Camera-type eye (tissue), 1 donor: ENCODE results near the gene BNIPL. TPM values are rescaled to one million over a fixed set of nuclear protein-coding genes. Genes with fewer than 3 reads are reported as not detected.

ENCODE experiments used
- total RNA-seq: library from RNA; depleted of rRNA; stranded (reverse); fragments of >200 nt; gene quantifications from one replicate; pipeline ENCODE4 v1.2.3, GENCODE V29; 2014

Gene BNIPL, protein sequence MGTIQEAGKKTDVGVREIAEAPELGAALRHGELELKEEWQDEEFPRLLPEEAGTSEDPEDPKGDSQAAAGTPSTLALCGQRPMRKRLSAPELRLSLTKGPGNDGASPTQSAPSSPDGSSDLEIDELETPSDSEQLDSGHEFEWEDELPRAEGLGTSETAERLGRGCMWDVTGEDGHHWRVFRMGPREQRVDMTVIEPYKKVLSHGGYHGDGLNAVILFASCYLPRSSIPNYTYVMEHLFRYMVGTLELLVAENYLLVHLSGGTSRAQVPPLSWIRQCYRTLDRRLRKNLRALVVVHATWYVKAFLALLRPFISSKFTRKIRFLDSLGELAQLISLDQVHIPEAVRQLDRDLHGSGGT
- 9.5 TPM for total RNA-seq

DNA sequence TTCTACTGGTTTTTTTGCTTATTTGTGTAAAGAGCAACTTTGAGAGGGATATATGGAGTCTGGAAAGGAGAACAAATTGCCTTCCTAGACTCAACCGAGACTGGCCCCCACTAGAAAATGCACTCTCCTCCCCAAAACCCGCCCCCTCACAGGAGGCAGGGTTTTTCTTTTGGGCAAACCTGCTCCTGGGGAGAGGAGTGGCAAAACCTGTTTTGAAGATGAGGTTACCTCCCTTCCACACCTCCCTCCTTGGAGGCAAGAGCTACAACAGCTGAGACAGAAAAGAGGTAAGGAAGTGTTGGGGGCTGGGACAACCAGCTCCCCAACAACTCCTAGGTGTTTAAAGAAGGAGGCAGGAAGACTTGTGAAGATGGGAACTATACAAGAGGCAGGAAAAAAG lies at the start of gene BNIPL:
TSS of gene BNIPL (plus strand) at position 231 of the 400 bp plus-strand sequence. CDS start at position 371, 140 bp downstream.

GRCh38 chr1:151006327-151007052 lies 29.9 kb upstream of the BNIPL start, which contains the start of gene MINDY1:
MINDY1 (minus strand) TSS chr1:151006902; CDS start chr1:151002617, 4,285 bp downstream.

GRCh38 chr1:151008244-151009205 lies 27.9 kb upstream of the BNIPL start, which contains the start of gene PRUNE1:
PRUNE1 (plus strand) TSS chr1:151008449; CDS start chr1:151008633, 184 bp downstream.

DNA sequence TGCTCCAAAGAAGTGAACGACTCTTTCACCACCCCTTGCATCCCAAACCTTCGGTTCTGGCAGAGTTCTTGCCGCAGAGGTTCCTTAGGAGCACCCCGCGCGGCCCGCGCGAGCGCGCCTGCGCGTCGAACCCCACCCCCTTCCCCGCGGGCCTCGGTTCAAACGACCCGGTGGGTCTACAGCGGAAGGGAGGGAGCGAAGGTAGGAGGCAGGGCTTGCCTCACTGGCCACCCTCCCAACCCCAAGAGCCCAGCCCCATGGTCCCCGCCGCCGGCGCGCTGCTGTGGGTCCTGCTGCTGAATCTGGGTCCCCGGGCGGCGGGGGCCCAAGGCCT lies 11.2 kb downstream of the BNIPL start, which contains the start of gene C1orf56:
TSS of gene C1orf56 (plus strand) at position 161 of the 334 bp plus-strand sequence. CDS start at position 258, 97 bp downstream.

DNA sequence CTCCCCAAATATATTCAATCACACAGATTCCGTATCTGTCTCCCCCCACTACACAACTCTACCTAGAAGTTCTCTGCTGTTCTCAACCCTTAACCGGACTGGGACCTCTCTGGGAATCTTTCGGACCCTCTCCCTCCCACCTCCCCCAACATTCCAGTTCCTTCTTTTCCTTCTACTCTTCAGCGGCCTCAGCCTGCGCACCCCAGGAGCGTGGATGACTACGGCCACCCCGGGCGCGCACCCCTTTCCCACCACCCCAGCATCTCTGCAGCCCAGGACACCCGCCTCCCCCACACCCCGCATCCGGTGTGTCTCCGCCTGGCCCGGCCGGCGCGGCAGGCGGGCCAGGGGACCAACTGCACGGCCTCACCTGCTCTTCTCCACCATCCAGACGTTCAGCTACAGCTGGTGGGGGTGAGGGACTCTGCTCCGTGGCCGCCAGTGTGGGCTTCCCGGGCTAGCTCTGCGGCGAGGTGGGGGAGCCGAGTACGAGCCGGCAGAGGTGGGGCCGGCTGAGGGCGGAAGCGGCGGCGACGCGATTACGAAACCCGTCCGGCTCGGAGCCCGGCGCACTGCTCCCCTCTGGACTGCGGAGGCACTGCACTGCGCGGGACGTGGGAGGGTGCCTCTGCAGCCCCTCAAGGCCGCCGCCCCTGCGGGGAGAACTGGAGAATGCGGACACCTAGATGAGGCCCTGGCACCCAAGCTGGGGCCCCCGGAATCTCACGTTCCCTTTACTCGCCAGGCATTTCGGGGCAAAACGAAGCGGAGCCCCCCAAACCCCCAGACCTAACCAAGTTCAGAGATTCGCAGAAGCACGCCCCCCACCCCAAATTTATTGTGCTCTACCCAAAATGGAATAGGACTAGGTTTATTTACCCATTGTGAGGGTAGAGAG lies 23.0 kb downstream of the BNIPL start, which contains the start of gene CDC42SE1:
TSS of gene CDC42SE1 (minus strand) at position 514 of the 898 bp plus-strand sequence. CDS start 3,892 bp downstream, outside the sequence.

DNA sequence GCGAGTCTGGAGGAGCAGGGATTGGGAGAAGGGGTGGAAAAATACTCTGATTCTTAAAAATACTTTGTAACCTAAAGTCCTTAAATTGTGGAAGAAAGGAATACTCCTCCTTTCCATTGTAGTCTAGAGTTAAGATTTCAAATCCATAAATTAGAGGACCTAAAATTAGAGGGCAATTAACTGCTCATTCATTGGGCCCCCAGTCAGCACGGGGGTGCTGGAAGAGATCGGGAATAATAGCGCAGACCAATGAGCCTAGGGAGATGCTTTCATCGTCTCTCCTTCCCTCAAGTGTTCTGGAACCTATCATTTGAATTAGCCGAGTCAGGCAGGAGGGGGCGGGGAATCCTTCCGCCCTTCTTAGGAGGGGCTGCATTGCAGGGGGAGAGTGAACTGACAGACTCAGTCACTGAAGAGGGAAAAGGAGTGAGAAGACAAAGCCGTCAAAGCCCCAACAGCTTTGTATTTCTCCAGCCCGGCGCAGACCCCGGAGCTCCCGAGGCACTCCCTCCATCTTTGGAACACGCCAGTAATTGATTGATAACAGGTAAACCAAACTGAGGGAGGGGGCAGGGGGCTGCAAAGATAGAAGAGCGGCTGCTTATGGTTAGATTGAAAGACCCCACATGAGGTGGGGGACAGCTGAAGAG lies 23.7 kb downstream of the BNIPL start, which contains the start of gene MLLT11:
TSS of gene MLLT11 (plus strand) at position 391 of the 650 bp plus-strand sequence. CDS start 6,828 bp downstream, outside the sequence.

DNA sequence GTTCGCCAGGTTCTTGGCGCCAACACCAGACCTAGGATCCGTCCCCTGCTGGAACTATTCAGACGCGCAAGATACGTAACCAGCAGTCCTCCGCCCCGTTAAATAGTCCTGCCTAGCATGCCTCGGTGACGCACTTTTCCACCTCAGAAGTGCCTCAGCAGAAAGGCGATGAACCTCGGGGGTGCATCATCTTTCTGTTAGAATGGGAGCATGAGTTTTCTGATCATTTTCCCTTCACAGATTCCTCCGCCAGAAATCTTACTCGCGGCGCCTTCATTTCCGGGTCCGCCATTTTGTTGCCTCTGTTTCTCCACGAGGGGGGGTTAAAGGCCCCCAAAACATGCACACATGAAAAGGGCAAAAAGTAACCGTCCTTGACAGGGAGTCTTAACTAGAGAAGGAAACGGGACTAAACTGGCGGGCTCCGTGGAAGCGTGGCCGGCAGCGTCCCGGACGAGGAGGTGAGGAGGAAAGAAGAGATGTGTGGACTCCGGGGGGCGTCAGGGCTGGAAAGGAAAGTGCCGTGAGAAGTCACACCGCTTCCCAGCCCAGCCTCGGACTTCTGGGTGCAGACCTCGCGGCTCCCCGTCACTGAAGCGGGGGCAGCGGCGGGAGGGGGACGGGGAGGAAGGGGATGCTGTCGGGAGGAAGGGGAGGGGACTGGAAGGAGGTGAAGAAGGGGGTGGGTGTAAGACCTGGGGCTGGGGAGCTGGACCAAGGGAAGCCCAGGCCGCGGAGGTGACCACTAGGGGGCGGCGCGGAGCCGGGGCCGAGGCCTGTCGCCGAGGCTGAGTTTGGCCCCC lies 34.3 kb downstream of the BNIPL start, which contains the start of gene GABPB2:
TSS of gene GABPB2 (plus strand) at position 288 of the 803 bp plus-strand sequence. CDS start 17,429 bp downstream, outside the sequence.

Other genes starting within 250 kb of the BNIPL start
- 83.6 TPM for gene CTSK, start 228.3 kb upstream of the BNIPL start, total RNA-seq
- gene ARNT, start 160.0 kb upstream of the BNIPL start, total RNA-seq: 64.4 TPM
- gene CTXND2, start 149.4 kb upstream of the BNIPL start, total RNA-seq: not detected
- 73.4 TPM for gene SETDB1, start 110.2 kb upstream of the BNIPL start, total RNA-seq
- gene CERS2, start 61.8 kb upstream of the BNIPL start, total RNA-seq: 62.3 TPM
- gene ANXA9, start 54.3 kb upstream of the BNIPL start, total RNA-seq: 0.55 TPM
- 24.8 TPM for gene MINDY1, start 29.7 kb upstream of the BNIPL start, total RNA-seq
- gene PRUNE1, start 28.1 kb upstream of the BNIPL start, total RNA-seq: 26.1 TPM
- gene C1orf56, start 11.2 kb downstream of the BNIPL start, total RNA-seq: 8.9 TPM
- 44.4 TPM for gene CDC42SE1, start 23.0 kb downstream of the BNIPL start, total RNA-seq
- gene MLLT11, start 23.8 kb downstream of the BNIPL start, total RNA-seq: 15.3 TPM
- gene GABPB2, start 34.2 kb downstream of the BNIPL start, total RNA-seq: 25.1 TPM
- gene SEMA6C, start 110.0 kb downstream of the BNIPL start, total RNA-seq: 42.6 TPM
- 1.9 TPM for gene TNFAIP8L2, start 120.1 kb downstream of the BNIPL start, total RNA-seq
- gene LYSMD1, start 129.3 kb downstream of the BNIPL start, total RNA-seq: 19.3 TPM
- 16.5 TPM for gene SCNM1, start 129.6 kb downstream of the BNIPL start, total RNA-seq
- gene TMOD4, start 139.4 kb downstream of the BNIPL start, total RNA-seq: not detected
- 52.3 TPM for gene VPS72, start 153.6 kb downstream of the BNIPL start, total RNA-seq
- 117 TPM for gene PIP5K1A, start 162.0 kb downstream of the BNIPL start, total RNA-seq
- 101 TPM for gene PSMD4, start 218.1 kb downstream of the BNIPL start, total RNA-seq
- 46.3 TPM for gene ZNF687, start 245.7 kb downstream of the BNIPL start, total RNA-seq